HG03520 (cell line): ENCODE data around the gene ALOX15B.
"Not testable (repeated sequence)": the region's sequence is repeated elsewhere in the genome, so short reads cannot be mapped to it uniquely, and the experiment has no call there.

Source experiments
- ATAC-seq: cut with Tn5 transposase; IDR thresholded peaks from one replicate; pipeline ENCODE4 v1.9.1; 2021; ENCODE audit warnings: mild to moderate bottlenecking, moderate library complexity; ENCODE audit not compliant: unreplicated experiment

The ALOX15B gene

GRCh38 chr17:8061851-8062250, 23.0 kb downstream of the ALOX15B start:
- not testable (repeated sequence) for ATAC-seq

DNA sequence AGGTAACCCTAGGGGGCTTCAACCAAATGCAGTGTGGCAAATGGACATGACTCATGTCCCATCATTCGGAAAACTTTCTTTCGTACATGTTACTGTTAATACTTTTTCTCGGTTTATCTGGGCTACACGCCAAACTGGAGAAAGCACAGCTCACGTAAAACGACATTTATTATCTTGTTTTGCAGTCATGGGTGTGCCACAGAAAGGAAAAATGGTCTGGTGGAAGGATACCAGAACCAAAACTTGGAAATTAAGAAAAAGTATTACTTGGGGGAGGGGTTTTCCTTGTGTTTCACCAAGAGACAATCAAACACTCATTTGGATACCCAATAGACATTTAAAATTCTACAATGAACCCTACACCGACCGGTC, 23.6 kb downstream of the ALOX15B start:
- ATAC-seq, result no peak

- ATAC-seq, result no peak
These were observed 24.1 kb downstream of the ALOX15B start for GRCh38 chr17:8062807-8063483.

DNA sequence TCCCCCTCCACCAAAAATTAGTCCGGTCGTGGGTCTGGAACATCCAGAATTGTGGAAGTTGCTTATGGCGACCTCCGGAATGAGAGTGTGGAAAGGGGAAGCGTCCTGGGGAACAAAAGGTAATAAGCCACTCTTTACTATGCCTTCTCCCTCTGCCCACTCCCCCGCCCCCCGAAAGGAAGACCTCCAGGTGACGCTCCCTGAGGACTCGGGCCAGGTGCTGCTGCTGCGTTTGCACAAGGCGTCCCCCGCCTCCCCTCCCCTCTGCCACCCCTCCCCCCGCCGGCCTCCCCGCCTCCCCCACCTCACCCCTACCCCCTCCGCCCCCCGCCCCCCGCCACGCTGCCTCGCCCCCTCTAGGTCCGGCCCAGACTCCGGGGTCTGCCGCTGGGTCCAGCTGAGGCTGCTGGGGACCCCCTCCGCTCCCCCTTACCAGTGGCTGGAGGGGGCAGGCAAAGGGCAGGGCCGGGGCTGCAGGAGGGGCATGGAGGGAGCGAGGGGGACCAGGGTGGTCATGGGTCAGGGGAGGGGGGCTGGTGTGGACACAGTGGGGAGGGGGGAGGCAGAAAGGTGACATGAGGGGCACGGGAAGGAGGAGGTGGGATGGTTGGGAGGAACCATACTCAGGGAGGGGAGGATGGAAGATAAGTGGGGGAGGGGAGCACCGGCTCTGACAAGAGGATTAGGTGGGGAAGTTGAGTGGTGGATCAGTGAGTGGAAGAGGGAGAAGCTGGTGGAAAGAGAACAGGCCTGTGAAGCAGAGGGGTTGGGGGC, 25.1 kb downstream of the ALOX15B start:
- ATAC-seq, result no peak

DNA sequence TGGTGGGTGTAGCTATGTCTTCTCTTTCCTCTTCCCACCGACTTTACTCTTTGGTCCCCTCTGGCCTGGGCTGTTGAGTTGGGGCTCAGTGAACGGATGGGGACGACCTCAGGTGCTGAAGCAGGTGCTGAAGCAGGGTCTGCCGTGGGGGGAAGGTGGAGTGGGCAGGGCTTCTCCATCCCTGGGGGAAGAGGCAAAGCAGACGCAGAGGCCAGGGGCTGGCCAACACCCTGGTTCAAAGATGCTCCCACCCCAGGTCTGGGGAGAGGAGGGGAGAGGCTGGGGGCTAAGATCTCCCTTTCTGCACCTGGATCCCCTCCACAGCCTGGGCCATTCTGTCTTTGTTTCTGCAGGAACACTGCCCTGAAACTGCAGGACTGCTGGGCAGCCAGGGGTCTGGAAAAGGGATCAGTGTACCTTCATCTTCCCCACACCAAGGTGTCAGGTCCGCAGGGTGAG, 25.7 kb downstream of the ALOX15B start:
- no peak for ATAC-seq

- ATAC-seq, result no peak
These were observed 28.2 kb downstream of the ALOX15B start for GRCh38 chr17:8066841-8067775.

GRCh38 chr17:8067806-8068205, 28.9 kb downstream of the ALOX15B start:
- no peak for ATAC-seq

GRCh38 chr17:8068736-8069586, 30.1 kb downstream of the ALOX15B start:
- ATAC-seq, result no peak

GRCh38 chr17:8069587-8069860, 30.7 kb downstream of the ALOX15B start:
- ATAC-seq, result no peak

DNA sequence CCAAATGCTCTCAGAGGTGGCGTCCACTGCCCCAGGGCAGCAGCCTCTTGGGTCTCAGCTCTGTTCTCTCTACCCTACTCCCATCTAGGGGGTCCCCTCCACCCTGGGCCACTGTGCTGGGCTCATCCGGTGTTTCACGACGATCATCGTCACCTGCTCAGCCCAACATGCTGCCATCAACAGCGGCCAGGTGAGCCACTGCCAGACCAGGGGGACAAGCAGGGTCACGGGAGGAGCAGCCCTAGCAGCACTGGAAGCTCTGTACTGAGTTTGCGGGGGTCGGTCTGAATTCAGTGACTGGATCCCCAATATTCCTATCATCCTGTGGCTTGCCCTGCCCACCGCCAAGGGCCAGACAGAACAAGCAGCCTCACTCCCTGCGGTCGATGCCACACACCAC, 32.6 kb downstream of the ALOX15B start:
- ATAC-seq, result no peak

DNA sequence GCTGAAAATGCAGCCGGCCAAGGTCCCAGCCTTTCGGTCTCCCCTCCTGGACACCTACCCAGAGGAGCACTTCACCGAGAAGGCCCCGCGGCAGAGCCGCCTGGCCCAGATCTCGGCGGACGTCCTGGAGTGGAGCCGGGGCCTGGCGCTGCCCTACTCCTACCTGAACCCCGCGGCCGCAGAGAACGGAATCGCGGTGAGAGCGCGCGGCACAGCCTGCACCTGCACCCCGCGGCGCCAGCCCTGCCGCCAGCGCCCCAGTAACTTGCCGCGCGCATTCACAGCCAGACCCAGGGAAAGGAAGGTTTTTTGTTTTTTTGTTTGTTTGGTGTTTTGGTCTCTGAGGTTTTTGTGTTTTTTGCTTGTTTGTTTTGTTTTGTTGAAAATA, 33.5 kb downstream of the ALOX15B start:
- no peak for ATAC-seq

DNA sequence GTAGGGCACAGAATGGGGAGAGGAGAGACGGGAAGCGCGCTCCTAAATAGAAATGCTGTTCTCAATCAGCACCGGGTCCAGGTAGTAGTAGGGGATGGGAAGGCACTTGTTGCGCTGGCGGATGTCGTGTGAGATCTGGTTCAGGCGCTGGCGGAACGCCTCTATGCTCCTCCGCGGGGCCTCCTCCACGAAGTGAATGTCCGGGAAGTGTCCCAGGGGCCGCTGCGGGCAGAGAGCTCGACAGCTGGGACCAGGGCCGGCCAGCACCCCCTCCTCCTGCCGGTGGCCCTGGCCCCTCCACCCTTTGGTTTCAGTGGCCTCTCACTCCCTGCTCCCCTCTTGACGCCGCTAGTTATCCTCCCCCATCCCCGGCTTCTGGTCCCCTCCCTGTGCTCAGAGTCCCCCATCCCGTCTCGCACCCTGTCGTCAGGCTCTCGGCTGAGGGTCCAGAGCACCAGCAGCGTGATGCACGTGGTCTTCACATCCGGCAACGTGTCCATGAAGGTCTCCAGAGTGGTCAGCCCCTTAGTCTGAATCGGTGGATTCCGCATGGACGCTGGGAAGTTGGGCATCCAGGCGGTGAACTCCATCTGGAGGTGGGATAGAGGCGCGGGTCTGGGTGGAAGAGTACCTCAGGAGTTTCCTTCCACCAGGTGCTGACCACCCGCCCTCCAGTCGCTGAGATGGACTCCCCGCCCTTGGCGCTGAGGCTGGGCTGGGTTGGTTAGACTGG, 34.0 kb downstream of the ALOX15B start:
- ATAC-seq, result no peak

DNA sequence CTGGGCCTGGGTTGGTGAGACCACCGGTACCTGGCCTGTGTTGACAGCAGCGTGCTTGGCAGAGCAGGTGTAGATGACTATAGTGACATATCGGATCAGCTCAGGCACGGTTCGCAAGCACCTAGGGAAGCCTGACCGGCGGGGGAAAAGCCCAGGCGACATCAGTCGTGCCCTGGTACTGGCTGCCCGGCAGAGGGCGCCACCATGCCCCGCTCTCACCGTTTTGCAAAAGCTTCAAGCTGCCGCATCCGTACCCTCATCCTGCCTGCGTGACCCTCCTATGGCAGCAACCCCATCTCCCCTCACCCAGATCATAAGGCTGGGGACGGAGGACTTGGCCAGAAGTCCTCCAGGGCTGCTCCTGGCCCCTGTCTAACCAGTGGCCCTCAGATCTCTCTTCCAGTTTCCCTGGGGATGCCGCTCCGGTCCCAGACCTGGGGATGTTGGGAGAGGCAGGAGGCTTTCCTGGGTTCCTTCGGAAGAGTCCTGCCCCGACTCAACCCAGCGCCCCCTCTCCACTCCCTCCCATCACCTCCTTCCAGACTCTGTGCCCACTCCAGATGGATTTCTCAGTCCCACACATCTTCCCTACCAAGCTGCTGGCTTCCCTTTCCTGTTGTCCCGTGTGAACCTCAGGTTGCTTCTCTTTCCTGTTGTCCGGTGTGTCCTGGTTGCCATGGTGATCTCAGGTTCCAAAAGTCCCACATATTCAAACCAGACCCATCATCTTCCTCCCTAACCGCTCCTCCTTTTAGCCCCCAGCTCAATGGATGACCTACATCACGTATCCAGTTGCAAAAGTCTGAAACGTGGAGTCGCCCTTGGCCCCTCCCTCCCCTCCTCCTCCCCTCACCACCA, 35.0 kb downstream of the ALOX15B start:
- no peak for ATAC-seq

DNA sequence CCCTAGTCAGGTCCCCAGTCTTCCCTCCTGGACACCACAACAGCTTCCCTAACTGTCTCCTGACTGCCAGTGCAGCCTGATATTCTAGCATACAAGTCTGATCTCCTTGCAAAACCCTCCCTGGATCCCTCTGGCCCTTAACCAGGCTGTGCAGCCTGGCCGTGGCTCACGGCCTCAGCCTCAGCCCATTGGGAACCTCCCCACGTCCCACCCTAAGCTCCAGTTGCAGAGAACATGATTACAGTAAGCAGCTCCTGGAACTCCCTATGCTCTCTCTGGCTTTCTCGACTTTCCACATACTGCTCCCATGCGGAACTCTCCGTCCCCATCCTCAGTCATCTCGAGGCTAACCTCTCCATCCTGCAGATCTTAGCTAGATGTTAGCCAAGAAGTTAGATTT, 35.7 kb downstream of the ALOX15B start:
- ATAC-seq, result no peak

DNA sequence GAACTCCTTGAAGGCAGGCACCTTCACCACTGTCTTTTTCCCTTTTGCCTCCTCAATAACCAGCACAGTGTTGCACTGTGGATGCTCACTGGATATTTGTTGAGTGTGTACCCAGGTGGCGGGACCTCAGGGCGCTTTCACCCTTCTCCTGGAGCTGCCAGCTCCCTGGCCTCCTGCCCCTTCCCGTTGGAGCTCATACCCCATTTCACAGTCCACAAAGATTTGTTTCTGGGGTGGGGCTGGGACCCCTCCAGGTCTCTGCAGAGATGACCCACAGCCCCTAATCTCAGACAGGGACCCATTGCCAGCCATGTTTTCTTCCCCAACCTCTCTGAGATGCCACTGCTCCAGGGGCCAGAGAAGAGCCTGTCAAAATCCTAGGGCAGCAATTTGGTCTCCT, 36.2 kb downstream of the ALOX15B start:
- ATAC-seq, result no peak

GRCh38 chr17:8075574-8076342, 36.9 kb downstream of the ALOX15B start:
- ATAC-seq, result no peak

- no peak for ATAC-seq
These were observed 37.8 kb downstream of the ALOX15B start for GRCh38 chr17:8076502-8077266.

DNA sequence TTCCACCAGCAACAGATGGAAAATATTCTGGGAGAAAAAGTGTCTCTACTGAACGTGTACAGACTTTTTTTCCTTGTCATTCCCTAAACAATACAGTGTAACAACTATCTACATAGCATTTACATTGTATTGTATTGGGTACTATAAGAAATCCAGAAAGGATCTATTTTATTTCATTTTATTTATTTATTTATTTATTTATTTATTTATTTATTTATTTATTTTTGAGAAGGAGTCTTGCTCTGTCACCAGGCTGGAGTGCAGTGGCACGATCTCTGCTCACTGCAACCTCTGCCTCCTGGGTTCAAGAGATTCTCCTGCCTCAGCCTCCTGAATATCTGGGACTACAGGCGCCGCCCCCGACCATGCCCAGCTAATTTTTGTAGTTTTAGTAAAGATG, 39.1 kb downstream of the ALOX15B start:
- ATAC-seq, result not testable (repeated sequence)
